Fibroblast of upper back skin (primary cell): ENCODE measurements around the gene CELF1.

Source experiments
- DNase-seq: peaks from one replicate; pipeline ENCODE4 v3.0.0-alpha.2; 2013

The CELF1 gene

DNA sequence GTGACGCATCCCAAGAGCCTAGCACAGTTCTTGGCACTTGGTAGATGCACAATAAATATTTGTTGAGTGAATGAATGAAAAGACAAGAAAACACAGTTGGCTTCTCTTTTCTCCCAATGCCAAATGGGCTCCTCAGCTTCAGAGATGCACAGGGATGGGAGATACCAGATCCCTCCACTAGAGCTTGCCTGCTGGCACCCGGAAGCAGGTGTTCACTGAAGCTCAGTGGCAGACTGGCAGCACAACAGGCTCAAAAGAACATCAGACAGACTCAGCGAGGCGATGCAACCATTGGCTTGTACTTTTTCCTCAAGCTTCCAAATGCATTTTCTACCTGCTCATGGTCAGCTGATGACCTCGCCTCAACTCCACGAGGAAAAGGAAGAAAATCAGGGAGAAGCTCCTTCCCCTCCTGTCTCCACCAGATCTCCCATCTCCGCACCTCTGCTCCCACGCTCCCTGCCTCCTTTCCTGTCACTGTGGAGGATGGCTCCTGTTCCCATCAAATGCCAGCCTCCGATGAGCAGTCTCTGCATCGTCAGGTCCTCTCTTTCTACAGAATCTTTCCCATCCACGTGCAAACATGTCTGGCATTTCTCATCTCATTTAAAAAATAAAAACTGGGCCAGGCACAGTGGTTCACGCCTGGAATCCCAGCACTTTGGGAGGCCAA lies 109.8 kb downstream of the CELF1 start:
- DNase-seq, result no peak

DNA sequence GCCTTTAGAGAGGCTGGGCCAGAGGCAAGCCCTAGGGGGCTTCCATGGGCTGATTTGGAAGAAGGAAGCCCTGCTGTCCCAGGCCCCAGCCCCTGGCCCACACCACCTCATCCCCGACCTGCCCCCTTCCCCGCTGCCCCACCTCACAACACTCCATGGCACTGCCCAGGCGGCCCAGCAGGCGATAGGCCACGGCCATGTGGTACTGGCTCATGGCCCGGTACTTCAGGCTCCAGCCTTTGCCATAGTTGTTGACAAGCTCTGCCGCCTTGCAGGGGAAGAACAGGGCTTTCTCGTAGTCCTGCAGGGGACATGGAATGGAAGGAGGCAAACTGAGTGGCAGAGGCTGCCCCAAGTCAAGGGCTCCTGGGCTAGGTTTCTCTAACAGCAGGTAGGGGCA lies 110.4 kb downstream of the CELF1 start:
- no peak for DNase-seq

DNA sequence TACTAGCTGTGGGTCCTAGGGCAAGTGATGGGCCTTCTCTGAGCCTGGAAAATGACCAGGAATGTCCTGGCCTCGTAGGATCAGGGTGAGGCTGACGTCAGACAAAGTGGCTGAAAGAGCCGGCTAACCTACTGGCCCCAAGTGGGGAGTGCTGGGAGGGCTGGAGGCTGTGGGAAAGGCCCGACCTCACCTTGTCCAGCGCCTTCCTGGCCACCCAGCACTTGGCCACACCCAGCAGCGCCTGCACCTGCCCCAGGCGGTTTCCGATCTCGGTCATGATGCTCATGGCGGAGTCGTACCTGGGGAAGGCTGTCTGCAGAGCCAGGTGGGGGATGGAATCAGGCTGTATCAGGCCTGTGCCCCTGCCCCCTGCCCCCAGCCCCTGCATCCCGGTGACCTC lies 111.5 kb downstream of the CELF1 start:
- DNase-seq, result no peak

DNA sequence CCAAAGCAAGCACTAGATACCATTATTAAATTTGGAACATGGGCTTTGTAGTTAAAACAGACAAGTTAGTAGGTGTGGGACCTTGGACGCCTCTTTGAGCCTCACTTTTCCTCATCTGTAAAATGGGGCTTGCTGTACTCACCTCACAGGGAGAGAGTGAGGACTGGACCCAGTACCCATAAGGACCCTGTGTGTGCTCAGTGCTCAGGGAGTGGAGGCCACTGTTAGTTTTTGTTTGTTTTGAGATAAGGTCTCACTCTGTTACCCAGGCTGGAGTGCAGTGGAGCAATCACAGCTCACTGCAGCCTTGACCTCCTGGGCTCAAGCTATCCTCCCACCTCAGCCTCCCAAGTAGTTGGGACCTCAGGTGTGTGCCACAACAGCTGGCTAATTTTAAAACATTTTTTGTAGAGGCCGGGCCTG lies 112.9 kb downstream of the CELF1 start:
- DNase-seq, result no peak

DNA sequence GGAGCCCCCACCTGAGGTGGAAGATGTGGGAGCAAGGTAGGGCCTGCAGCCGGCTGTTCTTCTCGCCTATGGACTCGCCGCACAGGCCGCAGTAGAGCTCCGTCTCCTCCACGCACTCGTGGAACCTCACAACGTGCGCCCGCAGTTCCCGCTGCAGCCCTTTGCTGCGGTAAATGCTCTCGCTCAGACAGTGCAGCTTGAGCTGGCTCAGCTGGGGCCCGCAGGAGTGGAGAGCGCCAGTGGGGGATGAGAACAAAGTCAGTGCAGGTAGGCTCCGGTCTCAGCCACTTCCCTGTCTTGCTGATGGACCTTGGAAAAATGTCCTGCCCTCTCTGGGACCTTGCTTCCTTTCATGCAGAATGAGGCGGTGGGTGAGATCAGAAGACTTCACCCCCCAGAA lies 114.2 kb downstream of the CELF1 start:
- DNase-seq, result no peak

DNA sequence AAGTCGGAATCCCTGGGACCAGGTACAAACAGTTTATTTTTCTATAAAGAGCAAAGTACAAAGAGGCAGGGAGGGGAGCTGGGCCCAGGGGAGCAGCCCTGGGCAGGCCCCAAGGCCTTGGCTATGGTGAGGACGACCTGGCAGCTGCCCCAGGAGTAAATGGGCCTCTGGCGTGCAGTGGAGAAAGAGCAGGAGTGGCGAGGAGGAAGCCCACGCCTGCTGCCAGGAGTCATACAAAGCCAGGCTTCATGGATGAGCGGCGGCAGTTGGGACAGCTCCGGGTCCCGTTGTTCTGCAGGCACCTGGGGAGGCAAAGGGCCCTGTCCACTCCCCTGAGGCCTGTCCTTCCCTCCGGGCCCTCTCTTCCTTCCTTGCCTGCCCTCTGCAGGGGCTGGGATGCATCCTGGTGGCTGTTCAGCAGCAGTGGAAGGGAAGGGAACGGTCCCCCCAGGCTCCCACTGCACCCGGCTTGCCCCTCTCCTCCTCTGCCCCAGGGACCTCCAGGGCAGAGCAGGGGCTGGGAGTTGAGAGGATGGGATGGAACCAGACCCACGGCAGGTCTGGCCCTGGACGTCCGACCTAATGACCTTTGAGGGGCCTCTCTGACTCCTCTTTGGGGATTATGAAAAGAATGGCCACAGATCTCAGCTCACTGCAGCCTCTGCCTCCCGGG lies 115.0 kb downstream of the CELF1 start:
- DNase-seq, result no peak

DNA sequence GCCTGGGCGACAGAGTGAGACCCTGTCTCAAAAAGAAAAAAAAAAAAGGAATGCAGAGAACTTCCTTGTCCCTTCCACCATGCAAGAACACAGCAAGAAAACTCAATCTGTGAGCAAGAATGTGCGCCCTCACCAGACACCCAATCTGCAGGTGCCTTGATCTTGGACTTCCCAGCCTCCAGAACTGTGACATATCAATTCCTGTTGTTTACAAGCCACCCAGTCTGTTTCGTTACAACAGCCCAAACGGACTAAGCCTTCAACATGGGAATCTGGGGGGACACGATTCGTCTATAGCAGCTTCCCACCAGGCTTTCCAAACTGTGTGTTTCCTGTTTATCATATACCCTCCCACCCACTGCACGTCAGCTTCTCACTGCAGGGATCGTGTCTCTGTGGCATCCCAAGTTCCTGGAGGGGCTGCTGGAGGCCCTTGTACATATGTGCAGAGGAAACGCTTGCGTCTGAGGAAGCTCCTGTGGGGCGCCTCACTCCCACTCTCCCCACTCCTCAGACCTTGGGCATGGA lies 115.7 kb downstream of the CELF1 start:
- no peak for DNase-seq

DNA sequence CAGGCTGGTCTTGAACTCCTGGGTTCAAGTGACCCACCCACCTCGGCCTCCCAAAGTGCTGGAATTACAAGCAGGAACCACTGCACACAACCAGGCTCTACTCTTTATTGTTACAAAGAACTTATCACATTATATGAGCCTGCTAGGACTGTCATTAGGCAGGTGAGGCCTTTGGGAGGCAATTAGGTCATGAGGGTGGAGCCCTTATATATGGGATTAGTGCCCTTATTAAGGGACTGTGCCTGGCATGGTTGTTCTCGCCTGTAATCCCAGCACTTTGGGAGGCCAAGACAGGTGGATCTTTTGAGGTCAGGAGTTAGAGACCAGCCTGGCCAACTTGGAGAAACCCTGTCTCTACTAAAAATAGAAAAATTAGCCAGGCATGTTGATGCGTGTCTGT lies 116.2 kb downstream of the CELF1 start:
- no peak for DNase-seq

DNA sequence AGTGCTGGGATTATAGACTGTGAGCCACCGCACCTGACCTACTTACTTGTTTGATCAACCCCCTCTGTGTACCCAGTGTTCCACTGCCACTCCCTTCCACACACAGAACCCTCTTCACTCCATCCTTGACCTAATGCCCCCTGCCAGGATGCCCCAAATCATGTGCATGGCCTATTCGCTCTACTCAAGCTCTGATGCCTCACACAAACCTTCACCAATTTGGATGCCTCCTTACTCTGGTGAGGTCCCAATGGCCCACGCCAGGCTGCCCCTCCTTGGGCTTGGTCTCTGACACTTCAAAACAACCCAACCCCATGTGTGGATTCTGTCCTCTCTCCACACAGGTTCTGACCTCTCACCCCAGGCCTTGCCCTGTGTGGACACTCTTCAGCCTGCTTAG lies 117.2 kb downstream of the CELF1 start:
- DNase-seq, result no peak

DNA sequence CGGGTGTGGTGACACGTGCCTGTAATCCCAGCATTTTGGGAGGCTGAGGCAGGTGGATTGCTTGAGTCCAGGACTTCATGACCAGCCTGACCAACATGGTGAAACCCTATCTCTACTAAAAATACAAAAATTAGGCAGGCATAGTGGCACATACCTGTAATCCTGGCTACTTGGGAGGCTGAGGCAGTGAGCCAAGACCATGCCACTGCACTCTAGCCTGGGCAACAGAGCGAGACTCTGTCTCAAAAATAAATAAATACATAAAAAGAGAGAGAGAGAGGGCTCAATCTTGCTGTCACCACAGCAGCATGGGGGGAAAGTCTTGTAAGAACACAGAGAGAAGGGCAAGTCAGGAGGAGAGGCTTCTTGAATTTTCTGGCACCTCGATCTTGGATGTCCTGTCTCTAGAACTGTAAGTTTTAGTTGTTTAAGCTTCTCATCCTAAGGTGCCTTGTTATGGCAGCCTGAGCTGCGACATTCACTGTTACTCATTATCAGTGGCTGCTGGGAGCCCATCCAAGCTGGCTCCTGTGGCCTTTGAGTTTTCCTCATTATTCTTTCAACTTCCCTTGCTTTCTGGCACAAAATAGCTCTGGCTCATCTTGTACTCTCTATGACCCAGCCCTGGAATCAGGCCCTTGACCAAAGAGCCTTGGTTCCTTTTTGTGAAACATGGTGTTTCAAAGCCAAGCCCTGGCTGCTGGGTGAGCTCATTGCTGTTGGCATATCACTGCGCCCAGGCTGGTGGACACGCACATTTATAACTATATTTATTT lies 118.7 kb downstream of the CELF1 start:
- peak; percentile 60 for DNase-seq

DNA sequence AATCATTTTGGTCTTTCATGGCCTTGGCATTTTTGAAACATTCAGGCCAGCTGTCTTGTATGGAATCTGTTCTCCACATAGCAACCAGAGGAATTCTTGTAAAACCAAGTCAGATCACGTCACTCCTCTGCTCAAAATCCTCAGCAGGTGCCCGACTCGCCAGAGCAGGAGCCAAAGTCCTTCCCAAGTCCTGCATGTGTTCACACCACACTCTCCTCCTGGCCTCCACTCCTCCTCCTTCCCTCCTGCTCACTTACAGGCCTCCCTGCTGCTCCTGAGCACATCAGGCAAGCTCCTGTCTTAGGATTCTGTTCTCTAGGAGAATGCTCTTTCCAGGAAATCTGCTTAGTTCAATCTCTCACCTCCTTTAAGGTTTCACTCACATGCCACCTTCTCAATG lies 119.8 kb downstream of the CELF1 start:
- DNase-seq, result no peak

DNA sequence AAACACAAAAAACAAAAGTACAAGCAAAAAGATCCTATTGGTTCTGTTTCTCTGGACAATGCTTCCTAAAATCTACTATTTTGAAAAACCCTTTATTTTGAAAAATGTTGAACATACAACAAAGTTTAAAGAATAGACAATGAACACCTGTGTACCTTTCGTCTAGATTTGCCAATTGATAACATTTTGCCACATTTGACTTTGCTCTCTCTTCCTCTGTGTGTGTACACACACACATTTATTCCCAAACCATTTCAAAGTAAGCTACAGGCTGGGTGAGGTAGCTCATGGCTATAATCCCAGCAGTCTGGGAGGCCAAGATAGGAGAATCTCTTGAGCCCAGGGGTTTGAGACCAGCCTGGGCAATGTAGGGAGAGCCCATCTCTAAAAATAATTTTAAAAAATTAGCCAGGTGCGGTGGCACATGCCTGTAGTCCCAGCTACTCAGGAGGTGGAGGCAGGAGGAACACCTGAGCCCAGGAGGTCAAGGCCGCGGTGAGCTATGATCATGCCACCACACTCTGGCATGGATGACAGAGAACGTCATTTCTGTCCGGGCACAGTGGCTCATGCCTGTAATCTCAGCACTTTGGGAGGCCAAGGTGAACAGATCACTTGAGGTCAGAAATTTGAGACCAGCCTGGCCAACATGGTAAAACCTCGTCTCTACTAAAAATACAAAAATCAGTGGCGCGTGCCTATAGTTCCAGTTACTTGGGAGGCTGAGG lies 121.4 kb downstream of the CELF1 start:
- DNase-seq, result no peak

DNA sequence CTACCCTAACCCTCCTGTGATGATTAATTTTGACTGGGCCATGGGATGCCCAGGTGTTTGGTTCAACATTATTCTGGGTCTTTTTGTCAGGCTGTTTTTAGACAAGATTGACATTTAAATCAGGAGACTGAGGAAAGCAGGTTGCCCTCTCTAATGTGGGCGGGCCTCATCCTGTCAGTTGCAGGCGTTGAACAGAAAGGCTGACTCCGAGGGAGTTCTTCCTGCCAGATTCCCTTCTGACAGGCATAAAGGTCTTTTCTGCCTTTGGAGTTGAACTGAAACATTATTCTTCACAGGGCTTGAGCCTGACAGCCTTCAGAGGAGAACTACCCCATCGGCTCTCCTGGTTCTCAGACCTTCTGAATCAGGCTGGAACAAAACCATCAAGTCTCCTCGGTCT lies 122.4 kb downstream of the CELF1 start:
- DNase-seq, result no peak

DNA sequence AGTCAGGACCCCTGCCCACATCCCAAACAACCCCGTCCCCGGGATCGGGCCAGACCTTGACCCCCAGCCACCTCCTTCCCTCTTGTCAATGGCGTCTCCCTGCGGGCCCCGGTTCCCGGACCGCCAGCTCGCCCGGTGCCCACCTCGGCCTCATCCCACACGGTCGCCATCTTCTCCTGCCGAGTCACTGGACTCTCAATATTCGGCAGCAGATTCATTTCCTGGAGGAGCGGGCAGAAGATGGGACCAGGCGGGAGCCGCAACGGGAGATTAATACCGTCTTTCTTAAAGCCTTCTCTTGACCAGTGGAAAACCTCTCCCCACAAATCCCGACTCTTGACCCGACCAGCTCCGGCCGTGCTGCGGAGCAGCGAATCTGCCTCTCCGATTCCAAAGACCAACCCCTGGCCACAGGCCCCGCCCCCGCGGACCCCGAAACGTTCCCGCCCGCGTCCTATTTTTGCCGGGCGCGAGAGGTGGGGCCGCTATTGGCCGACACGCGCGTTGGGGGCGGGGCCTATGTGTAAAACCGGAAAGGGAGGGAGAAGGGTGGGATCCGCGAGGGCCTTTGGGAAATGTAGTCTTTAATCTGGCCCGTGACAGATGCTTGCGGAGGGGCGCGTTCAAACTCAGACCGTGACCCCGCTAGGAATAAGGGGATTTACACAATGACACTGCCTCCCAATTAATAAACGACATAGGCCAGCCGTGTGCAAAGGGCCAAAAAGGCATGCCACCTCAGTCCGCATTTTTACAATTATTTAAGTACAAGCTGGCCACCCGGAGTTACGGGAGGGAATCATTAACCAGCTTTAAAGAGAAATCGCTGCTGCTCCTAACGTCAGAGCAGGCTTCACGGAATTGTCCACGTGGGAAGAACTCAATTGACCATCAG lies 126.6 kb downstream of the CELF1 start, which contains the start of gene PSMC3:
Gene PSMC3 (minus strand): TSS at position 378 of the 895 bp plus-strand sequence. CDS start 160 bp downstream, at position 218.
- DNase-seq, result peak; percentile 97

DNA sequence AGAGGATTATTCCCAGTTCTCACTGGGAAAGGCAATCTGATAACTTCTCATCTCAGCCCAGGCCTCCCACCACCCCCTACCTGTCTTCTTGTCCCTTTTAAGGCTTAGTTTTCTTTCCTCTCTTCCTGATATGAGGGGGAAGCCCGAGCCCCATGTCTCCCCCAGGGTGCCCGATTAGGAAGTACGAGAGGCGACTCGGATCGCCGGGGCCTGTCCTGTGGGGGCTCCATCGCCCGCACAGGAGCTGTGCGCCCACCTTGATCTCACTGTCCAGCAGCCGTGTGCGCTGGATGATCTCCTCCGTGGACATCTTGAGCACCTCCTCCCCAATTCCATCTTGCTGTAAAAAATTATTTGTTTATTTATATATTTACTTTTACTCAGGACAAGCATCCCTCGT lies 127.3 kb downstream of the CELF1 start:
- no peak for DNase-seq

DNA sequence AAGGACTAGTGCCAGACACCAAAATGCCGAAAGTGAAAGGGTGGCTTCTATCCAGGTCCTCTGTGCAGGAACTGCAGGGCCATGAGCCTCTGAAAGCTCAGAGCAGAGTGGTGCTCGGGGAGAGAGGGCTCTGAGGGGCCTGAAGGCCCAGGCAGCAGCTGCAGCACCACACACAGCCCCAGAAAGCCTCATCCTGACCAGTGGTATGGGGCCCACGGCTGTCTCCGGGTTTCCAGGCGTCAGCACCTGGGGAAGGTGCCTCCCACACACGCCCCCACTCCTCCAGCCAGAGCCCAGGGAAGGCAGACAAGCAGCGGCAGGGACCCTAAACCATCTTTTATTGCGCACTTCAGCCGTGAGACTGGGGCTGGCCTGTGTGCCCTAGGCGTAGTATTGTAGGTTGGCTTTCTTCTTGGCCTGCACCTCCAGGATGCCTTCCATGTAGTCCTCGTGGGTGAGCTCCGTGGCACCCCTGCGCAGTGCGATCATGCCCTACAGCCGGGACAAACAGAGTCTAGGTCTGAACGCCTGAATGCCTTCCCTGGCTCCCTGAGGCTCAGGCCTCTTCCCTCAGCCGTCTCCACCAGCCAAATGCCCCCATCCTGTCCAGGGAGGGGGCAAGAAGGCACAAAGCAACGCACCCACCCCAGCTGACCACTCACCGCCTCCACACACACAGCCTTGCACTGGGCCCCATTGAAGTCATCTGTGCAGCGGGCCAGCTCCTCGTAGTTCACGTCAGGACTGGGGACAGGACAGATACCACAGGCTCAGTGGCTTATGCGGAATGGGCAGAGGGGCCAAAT lies 134.3 kb downstream of the CELF1 start:
- no peak for DNase-seq

DNA sequence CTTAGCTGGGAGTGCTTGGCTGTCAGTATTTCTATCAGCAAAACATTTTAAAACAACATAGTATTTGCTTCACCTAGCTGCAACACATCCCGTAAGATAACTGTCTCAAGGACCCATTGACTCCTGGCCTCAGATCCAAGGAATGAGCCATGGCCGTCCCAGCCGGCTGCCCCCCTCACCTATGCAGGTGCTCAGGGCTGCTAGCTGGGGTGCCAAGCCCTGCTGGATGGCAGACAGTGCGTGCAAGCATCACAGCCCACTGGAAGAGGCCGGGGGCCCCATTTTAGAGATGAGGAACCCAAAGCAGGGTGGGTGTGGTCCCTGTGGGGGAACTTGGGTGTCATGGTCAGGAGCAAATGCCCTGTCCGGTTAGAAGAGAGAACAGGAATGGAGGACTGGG lies 135.2 kb downstream of the CELF1 start:
- DNase-seq, result no peak

DNA sequence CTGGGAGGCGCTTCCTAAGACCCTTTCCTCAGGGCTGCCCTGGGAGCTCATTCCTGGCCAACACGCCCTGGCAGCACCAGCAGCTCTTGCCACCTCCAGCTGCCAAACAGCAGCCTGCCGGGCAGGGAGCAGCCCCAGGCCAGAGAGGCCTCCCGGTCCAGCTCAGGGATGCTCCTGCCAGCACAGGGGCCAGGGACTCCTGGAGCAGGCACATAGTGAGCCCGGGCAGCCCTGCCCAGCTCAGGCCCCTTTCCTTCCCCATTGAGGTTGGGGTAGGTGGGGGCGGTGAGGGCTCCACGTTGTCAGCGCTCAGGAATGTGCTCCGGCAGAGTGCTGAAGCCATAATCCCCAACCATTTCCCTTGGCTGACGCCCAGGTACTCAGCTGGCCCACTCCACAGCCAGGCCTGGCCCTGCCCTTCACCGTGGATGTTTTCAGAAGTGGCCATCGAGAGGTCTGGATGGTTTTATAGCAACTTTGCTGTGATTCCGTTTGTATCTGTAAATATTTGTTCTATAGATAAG lies 136.9 kb downstream of the CELF1 start:
- DNase-seq, result peak; percentile 96
